MG63 (cell line): ENCODE data around the gene FXYD3. TPM values are rescaled to one million over a fixed set of nuclear protein-coding genes. Genes with fewer than 3 reads are reported as not detected.
"Not testable (repeated sequence)": the region's sequence is repeated elsewhere in the genome, so short reads cannot be mapped to it uniquely, and the experiment has no call there.

Experiments
- DNase-seq: peaks from one replicate; pipeline ENCODE4 v3.0.0-alpha.2; 2020
- H3K27me3 ChIP-seq: fragments of 250-450 bp; sonication (Bioruptor Pico); 2 replicates; pipeline ENCODE4 v1.5.1; 2020; ENCODE audit warnings: mild to moderate bottlenecking, moderate library complexity
- H3K36me3 ChIP-seq: fragments of 250-450 bp; sonication (Bioruptor Pico); 2 replicates; pipeline ENCODE4 v1.5.1; 2020; ENCODE audit warnings: mild to moderate bottlenecking, moderate library complexity
- H3K4me3 ChIP-seq: fragments of 250-450 bp; sonication (Bioruptor Pico); 2 replicates; pipeline ENCODE4 v1.5.1; 2020; ENCODE audit warnings: mild to moderate bottlenecking, moderate library complexity
- H3K9me3 ChIP-seq: fragments of 250-450 bp; sonication (Bioruptor Pico); 2 replicates; pipeline ENCODE4 v1.5.1; 2020; ENCODE audit warnings: mild to moderate bottlenecking, moderate library complexity
- total RNA-seq: library from RNA; depleted of rRNA; stranded (reverse); fragments of >200 nt; shearing (Covaris generic); gene quantifications from 2 replicates; pipeline ENCODE4 v1.2.3, GENCODE V29; 2014; ENCODE audit warnings: low replicate concordance

The FXYD3 gene
- total RNA-seq, 1 experiment from 2014 or later, result not detected

DNA sequence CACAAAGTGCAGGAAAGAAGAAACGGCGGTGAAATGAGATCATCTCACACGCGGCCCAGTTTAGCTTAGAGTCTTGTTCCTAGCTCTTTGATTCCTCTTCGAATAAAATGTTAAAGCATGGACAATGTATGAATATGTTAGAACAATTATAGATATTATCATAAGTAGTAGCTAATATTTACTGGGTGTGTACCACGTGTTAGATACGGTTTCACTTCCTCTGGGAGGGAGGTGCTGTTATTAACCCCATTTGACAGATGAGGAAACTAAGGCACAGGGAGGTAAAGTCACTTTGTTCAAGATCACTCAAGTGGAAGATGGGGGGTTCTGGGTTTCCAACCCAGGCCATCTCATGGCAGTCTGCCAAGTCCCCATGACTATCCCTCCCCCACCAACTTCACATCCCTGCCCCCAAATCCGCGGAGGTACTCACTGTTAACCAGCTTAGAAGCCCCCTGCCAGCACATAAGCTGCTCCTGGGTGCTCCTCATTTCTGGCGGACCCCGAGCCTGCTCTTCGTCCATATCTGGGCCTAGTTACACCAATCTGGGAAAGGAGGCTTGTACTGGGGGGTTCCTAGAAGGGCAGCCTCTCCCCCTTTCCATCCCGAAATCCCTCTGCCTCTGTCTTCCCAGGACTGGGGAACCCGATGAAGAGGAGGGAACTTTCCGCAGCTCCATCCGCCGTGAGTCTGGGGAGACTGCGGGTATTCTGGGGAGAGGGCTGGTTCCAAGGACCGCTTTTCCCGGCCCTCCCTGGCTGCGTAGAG, 26.4 kb downstream of the FXYD3 start:
- DNase-seq, result no peak
- Histone ChIP-seq H3K4me3 (no peak overlapping the region), H3K9me3 (no peaks in the 10 kb centered on the region)

DNA sequence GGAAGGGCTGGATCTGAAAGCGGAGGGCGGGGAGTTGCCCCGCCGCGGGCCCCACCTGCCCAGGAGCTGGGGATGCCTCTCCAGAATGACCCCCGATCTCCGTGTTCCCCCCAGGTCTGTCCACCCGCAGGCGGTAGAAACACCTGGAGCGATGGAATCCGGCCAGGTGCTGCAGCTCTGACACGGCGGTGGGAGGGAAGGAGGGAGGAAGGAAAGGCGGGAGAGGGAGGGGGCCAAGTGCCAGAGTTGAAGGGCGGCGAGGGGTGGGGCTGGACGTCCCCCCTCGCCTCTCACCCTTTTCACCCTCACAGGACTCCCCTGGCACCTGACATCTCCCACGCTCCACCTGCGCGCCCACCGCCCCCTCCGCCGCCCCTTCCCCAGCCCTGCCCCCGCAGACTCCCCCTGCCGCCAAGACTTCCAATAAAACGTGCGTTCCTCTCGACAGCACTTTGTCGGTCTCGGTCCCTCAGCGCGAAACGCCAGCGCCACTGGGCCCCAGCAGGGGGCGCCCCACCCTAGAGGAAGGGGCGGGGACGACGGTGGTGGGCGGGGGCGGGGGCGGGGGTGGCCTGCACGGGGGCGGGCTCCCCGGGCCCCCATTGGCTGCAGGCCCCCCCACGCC, 27.1 kb downstream of the FXYD3 start:
- no peaks in the 10 kb centered on the region for H3K9me3 ChIP-seq
- H3K27me3 ChIP-seq, result no peaks in the 10 kb centered on the region
- H3K4me3 ChIP-seq, result no peak overlapping the region
- DNase-seq, result no peak
- H3K36me3 ChIP-seq, result no peaks in the 10 kb centered on the region

More for the DNA sequence above, 26.4 kb downstream of the FXYD3 start:
- H3K36me3 ChIP-seq, result no peaks in the 10 kb centered on the region
- H3K27me3 ChIP-seq, result no peaks in the 10 kb centered on the region

DNA sequence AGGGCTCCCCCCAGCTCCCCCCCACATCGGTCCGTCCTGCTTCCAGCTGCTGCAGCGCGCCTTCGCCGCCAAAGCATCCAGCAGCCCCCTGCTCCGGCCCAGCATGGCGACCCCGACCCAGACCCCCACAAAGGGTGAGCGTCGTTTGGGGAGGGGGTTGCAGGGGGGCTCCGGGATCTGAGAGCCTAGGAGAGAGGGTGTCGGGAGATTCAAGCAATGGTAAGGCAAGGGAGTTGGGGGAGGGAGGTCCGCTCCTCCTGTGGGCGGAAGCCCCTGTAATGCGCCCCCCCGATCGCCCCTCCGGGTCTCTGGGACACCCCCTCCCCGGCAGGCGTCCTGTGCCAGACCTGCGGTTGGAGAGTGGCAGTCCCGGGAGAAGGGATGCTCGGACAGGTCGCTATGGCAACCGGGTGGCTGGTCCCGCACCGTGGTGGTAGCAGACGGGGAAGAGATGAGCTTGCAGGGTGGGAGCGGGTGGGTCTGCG, 27.6 kb downstream of the FXYD3 start, which contains the start of gene FXYD7:
FXYD7 (plus strand) TSS at position 25 of the 485 bp plus-strand sequence; CDS start at position 104, 79 bp downstream.
- no peak for DNase-seq
- H3K9me3 ChIP-seq, result no peaks in the 10 kb centered on the region
- H3K36me3 ChIP-seq, result no peaks in the 10 kb centered on the region
- H3K27me3 ChIP-seq, result no peaks in the 10 kb centered on the region
- H3K4me3 ChIP-seq, result no peak within 1 kb of the TSS

- Histone ChIP-seq H3K4me3 (no peak overlapping the region), H3K27me3 (no peaks in the 10 kb centered on the region), H3K9me3 (no peaks in the 10 kb centered on the region), H3K36me3 (no peaks in the 10 kb centered on the region)
- no peak for DNase-seq
Observed at GRCh38 chr19:35143818-35144217, 28.2 kb downstream of the FXYD3 start.

DNA sequence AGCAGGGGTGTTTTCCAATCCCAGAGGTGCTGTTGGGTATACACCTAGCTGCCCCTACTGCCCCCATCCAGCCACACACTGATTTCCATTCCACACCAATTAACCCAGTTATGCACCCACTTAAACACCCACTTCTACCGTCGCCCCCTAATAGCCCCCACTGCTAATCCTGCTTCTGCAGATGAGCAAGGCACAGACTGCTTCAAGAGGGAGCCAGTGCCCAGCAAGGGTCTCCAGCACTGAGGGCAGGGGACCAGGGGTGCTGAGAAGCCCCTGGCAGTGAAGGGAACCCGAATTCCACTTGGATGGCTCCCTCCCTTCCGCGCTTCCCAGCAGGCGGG, 28.6 kb downstream of the FXYD3 start:
- Histone ChIP-seq H3K9me3 (no peaks in the 10 kb centered on the region), H3K27me3 (no peaks in the 10 kb centered on the region), H3K4me3 (no peak overlapping the region), H3K36me3 (no peaks in the 10 kb centered on the region)
- DNase-seq, result no peak

DNA sequence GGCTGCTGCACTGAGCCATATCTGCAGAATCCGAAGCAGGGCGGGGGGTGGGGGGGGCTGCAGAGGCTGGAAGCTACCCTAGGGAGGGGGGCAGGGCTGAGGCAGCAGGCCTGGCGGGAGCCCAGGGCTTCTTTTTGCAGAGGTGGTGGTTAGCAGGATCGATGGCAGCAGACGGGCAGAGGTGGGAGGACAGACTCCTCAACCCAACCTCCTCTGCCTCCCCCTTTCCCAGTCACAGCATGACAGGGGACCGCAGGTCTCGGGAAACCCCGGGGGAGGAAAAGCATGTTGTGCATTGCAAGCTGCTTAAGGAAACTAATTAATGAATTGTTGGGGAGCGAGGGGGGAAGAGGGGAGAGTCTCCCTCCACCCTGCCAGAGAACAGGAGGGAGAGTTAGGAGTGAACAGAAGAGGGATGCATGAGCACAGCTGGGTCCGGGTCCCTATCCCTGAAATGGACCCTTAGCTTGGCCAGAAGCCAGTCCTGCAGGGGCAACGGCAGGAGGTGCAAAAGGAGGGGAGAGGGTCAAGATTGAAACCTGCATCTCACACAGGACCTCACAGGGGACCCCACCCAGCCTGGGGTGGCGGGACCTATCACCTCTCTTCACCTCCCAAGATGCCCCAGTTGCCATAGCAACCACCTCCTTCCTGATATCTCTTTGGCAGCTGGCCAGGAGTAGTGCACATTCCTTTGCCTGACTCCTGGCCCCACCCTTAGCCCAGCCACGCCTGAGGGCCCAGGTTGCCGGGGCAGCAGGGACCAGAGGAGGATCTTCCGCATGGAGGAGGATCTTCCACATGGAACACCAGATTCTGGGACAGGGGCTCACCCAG, 29.2 kb downstream of the FXYD3 start:
- no peaks in the 10 kb centered on the region for H3K9me3 ChIP-seq
- no peaks in the 10 kb centered on the region for H3K36me3 ChIP-seq
- DNase-seq, result no peak
- H3K4me3 ChIP-seq, result no peak overlapping the region
- H3K27me3 ChIP-seq, result no peaks in the 10 kb centered on the region

GRCh38 chr19:35146746-35147459, 31.3 kb downstream of the FXYD3 start:
- Histone ChIP-seq H3K4me3 (no peak overlapping the region), H3K9me3 (no peaks in the 10 kb centered on the region), H3K36me3 (no peaks in the 10 kb centered on the region), H3K27me3 (no peaks in the 10 kb centered on the region)
- peak; percentile 44 for DNase-seq

DNA sequence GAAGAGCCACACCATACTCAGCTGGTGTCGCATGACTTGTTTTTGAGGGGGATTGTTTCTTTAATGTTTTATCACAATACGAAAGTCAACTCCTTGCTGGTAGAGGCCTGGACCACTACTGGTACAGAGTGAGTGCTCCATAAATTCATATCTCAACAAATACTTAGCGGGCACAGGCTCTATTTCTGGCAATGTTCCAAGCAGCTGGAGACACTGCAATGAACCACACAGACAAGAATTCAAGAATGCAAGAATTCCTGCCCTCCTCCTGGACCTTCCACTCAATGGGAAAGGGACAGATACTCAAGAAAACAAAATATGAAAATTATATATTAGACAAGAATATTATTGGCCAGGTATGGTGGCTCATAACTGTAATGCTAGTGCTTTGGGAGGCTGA, 33.8 kb downstream of the FXYD3 start:
- Histone ChIP-seq H3K9me3 (no peaks in the 10 kb centered on the region), H3K27me3 (no peaks in the 10 kb centered on the region), H3K4me3 (no peak overlapping the region), H3K36me3 (no peaks in the 10 kb centered on the region)
- DNase-seq, result no peak

DNA sequence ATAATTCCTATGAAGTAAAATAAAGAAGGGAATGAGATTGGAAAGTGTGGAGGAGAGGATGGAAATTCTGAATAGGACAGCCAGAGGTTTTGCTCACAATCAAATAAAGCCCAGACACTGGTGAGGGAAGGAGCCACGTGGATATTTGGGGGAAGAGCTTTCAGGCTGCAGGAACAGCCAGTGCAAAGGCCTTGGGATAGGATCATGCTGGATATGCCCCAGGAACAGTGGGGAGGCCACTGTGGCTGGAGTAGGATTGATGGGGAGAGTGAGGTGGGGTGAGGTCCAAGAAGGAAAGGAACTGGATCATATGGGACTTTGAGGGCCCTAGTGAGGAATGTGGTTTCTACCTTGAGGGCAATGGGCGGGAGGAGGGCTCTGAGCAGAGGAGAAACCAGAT, 34.8 kb downstream of the FXYD3 start:
- Histone ChIP-seq H3K36me3 (no peaks in the 10 kb centered on the region), H3K27me3 (no peaks in the 10 kb centered on the region), H3K4me3 (no peak overlapping the region), H3K9me3 (no peaks in the 10 kb centered on the region)
- no peak for DNase-seq

DNA sequence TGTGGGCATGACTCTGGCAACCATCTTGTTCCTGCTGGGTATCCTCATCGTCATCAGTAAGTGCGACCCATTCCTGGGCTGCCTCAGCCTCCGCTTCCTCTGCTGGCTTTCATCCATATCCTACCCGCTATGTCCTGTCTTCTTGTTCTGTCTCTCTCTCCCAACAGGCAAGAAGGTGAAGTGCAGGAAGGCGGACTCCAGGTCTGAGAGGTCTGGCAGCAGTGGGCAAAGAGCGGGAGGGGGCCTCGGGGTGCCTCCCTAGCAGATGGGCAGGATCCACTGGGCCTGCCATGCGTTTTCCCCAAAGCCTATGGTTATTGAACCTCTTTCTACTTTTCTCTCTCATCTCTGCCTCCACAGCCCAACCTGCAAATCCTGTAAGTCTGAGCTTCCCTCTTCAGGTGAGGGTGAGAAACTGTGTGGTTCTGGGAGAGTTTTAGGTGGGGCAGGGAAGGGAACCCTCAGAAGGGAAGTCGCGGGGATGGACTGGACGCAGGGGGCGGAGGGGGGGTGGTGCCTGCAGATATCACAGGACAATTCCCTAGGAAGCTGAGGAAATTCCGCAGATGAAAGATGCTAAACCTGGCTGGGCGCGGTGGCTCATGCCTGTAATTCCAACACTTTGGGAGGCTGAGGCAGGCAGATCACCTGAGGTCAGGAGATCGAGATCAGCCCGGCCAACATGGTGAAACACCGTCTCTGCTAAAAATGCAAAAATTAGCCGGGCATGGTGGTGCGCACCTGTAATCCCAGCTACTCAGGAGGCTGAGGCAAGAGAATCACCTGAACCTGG, 35.8 kb downstream of the FXYD3 start:
- H3K36me3 ChIP-seq, result peaks cover 8% of the 10 kb centered on the region
- no peak overlapping the region for H3K4me3 ChIP-seq
- no peak for DNase-seq
- no peaks in the 10 kb centered on the region for H3K9me3 ChIP-seq
- no peaks in the 10 kb centered on the region for H3K27me3 ChIP-seq

- peaks cover 25% of the 10 kb centered on the region for H3K36me3 ChIP-seq
- not testable (repeated sequence) for H3K27me3 ChIP-seq, H3K4me3 ChIP-seq, DNase-seq, H3K9me3 ChIP-seq
Observed at GRCh38 chr19:35153129-35153522, 37.5 kb downstream of the FXYD3 start.

- Histone ChIP-seq H3K27me3 (no peaks in the 10 kb centered on the region), H3K9me3 (no peaks in the 10 kb centered on the region), H3K36me3 (peaks cover 33% of the 10 kb centered on the region), H3K4me3 (peak overlapping the region; percentile 83)
- DNase-seq, result peak; percentile 56
Observed at GRCh38 chr19:35153701-35154524, 38.3 kb downstream of the FXYD3 start.

- H3K9me3 ChIP-seq, result no peaks in the 10 kb centered on the region
- H3K36me3 ChIP-seq, result peaks cover 41% of the 10 kb centered on the region
- H3K4me3 ChIP-seq, result peak within 1 kb of the TSS; percentile 83
- peak; percentile 87 for DNase-seq
- H3K27me3 ChIP-seq, result no peaks in the 10 kb centered on the region
Observed at GRCh38 chr19:35154525-35155406, 39.1 kb downstream of the FXYD3 start, which contains the start of gene FXYD5. Gene FXYD5, plus strand, starts transcription at chr19:35154735. Its CDS starts 816 bp downstream, at chr19:35155551.

DNA sequence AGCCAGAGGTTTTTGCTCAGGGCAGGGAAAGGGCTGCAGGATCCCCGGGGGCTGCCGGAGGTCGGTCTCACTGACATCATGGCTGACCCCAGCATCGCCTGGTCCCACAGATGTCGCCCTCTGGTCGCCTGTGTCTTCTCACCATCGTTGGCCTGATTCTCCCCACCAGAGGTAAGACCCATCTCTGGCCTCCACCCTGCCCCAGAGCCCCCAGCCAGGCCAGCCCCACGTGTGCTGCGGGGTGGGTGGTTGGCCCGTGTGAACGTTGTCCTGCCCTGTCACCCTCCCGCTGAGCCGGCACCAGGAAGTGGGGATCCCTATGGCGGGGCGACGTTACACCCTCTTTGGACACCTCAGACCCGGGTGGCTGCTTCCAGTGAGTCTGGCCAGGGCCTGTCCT, 39.8 kb downstream of the FXYD3 start:
- peaks cover 48% of the 10 kb centered on the region for H3K36me3 ChIP-seq
- H3K4me3 ChIP-seq, result peak overlapping the region; percentile 83
- no peaks in the 10 kb centered on the region for H3K27me3 ChIP-seq
- H3K9me3 ChIP-seq, result no peaks in the 10 kb centered on the region
- peak; percentile 16 for DNase-seq
